ENCODE measurements around the gene ZBED4.

Gene ZBED4

DNA sequence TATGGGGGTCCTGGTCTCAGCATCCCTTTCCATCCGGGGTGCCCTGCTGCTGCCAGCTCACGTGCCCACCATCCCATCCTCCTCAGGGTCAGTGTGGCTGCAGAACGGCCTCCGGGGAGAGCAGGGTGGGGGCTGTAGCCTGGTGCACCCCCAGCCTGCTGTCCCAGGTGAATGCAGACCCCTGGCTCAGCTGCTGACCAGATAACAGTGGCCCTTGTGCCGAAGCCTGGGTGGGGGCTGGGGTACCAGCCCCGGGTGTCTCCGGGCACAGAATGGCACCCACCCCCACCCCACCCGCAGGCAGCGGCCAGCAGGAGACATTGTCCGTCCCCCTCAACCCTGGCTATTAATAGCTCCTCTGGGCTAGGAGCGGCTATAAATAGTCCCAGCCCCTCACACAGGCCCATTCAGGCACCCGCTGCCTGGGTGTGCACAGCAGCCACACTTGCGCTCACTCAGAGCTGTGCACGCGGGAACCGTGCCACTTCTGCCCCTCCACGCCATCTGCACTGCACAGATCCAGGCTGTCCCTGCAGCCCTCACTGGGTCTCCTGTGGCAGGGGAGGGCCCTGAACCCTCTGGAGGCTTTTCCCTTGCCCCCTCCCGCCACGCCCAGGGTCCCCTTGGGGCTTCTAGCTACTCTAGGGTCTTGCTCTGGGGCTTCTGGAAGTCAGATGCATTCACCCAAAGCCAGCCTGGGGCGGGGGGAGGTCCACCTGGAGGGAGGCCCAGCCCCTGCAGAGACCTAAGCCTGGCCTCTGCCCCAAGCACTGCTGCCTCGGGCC, 83.5 kb downstream of the ZBED4 start:
- no peak for DNase-seq

DNA sequence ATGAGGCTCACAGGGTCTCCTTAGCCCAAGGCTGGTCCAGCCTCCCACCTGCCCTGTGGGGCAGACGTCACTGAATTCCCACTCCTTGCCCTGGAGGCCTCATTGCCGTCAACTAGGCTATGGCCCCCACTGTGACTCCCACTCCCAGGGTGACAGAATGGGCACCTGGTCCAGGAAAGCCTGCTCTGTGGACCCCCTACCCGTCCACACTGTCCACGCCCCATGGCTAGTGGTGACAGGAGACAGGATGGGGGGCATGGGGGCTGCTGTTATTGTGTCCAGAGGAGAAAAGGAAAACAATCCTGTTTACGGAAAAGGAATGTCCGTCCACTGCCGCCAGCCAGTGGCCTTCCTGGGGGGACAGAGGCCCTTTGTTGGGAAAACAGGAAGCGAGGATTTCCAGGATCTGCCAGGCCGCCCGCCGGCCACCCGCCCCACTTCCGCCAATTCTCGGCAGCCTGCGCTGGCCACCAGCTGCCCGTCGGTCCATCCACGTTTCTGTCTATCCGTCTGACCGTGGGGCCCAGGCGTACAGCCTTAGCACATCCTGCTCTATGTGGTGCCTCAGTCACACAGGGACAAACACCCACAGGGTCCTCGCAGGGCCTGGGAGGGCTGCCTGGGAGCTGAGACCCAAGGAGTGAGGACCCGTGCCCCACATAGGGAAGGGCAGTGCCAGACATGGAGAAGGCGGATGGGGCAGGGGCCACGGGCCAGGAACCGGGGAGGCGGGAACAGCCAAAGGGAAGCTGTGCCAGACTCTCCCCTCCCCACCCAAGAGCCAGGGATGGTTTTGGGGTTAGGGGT, 84.3 kb downstream of the ZBED4 start:
- no peak for DNase-seq

DNA sequence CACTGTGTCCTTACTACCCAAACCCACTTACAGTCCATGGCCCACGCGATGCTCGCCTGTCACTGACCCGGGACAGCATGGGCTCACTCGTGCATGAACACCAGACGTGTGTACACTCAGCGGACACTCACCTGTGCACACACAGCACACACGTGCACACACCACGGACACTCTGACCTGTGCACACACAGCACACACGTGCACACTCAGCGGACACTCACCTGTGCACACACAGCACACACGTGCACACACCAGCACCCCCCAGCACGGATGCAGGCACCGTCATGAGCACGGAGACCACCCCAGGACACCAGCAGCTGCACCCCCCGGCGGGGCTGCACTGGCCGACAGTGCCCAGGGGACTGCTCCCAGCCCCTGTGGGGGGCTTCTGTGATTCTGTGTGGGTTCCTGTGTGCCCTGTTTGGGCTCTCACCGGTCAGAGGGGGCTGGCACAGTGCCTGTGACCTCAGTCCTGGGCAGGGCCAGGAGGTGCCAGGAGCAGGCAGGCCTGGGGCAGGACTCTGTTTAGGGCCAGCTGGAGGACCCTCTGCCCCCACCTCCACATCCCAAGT, 85.0 kb downstream of the ZBED4 start:
- DNase-seq, result no peak

Data from inflammatory macrophage treated with lipopolysaccharide for 1 hour (primary cell).